Measurements from ENCODE around the gene S1PR3.

- TF ChIP-seq POLR2A (IDR thresholded peaks at IDR 0.05; ENCODE audit: low read depth, low read length) (no peak), TAF1 (IDR thresholded peaks at IDR 0.05; ENCODE audit: borderline replicate concordance, low read depth, low read length) (no peak)
Observed at GRCh38 chr9:88949425-88949824, 41.8 kb upstream of the S1PR3 start.

All from GM12892 (cell line).